HG03457 (cell line): ENCODE data around the gene LTO1.

Experiments used
- ATAC-seq: cut with Tn5 transposase; IDR thresholded peaks from one replicate; pipeline ENCODE4 v1.9.1; 2021; ENCODE audit warnings: moderate number of reproducible peaks; ENCODE audit not compliant: unreplicated experiment

LTO1 gene

DNA sequence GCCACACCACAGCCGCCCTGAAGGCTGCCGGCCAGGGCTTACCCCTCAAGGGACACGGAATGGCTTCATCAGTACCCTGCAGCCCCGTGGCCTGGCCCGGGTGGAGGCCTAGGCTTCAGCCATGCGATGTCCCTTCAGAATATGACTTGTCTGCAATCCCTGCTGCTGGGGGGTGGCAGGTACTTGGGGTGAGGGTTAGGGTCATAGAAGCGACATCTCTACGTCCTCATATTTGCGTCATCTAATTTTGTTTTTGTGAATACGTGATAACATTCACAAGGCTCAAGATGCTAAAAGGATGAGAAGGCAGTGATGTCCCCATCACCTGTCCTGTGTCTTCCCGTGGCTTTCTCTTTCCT is 27.8 kb downstream of the LTO1 start:
- ATAC-seq = no peak

DNA sequence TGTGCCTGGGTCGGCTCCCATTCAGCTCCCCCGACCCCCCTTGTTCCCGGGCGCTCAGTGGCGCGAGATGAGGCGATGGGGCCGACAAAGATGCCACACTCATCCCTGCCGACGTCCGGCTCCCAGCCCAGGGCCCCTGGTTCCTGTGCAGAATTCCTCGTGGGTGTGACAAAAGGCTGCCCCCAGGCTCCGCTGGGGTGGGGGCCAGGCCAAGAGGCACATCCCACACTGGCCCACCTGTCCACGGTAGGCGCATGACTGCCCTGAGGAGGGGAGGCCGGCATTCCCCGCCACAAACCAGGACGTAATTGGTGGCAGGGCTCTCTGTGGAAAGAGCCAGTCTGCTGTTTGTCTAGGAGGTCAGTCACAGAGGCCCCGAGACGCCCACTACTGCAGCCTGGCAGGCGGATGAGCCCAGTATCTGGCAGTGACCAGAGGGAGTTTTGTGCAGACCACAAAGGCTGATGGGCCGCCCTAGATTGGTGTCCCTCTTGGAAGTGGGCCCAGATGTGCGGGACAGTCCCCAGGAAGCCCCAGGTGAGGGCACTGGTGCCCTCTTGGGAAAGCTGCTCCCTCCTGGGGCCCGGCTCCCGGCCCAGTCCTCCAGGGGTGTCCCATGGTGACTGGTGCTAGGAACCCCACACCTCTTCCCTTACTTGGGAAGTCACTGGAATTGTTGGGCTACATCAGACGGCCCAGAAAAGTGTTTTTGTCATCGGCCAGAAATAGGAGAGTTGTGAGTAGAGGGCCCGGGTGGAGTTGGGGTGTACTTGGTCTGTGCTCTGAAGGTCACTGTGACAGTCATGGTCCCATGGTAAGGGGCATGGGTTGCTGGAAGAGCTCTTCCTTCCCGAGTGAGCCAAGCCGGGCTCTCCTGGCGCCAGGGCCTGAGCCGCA is 28.4 kb downstream of the LTO1 start:
- no peak for ATAC-seq

DNA sequence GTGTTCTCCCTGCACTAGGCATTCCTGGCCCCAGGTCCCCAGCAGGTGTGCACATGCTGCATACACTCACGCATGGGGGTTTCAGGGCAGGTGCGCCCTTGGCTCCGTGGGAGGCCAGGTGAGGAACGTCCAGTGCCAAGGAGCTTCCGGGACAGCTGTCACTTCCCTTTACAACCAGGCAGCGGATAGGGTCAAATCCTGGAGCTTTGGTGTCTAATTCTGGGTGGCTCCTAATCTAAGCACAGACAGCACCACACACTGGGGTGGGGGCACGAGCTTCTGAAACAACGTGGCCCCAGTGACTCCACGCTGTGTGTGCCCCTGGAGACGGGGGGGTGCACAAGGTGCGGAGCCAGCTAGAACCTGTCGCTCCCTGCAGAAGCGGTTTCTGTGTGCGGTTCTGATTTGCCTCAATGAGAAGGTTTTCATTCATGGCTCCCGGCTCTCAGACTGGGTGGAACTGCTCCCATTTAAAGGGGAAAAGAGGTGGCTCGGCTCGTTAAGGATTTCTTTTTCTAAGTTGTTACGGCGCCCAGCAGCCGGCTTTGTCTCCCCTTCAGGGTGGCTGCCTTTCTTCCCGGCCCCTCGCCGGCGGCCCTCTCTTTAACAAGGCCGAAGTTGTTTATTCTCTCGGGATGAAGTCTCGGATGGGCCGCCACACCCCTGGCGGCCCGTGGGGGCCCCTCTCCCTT is 29.2 kb downstream of the LTO1 start:
- no peak for ATAC-seq

DNA sequence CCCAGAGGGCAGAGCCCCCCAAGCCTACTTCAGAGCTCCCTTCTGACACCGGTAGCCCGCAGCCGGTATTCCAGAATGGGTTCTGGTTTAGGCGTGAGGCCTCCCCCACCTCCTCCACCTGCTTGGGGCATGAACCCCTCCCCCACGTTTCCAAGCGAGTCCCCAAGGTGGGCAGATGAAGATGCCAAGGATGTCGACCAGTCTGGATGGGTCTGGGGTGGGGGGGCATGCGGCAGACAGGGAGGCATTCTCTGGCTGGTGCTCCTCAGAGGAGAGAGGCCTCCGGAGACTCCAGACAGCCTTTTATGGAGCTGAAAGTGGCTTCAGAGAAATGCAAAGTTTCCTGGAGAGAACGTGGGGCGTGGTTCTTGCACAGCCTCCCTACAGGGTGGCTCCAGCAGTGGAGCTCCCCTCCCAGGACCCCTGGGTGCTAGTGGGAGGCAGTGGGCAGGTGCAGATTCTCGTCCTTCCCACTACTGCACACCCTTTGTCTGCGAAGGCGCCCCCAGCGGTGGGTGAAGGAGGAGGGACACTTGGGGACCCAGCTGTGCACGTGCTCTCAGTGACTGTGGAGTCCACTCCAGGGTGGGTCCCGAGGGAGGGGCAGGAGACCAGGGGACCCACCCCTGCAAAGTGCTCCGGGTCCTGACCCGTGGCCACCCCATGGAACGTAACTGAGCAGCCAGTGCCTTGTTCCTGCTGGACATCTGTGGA is 30.0 kb downstream of the LTO1 start:
- ATAC-seq = no peak

GRCh38 chr11:69644071-69644961 is 30.8 kb downstream of the LTO1 start:
- no peak for ATAC-seq

DNA sequence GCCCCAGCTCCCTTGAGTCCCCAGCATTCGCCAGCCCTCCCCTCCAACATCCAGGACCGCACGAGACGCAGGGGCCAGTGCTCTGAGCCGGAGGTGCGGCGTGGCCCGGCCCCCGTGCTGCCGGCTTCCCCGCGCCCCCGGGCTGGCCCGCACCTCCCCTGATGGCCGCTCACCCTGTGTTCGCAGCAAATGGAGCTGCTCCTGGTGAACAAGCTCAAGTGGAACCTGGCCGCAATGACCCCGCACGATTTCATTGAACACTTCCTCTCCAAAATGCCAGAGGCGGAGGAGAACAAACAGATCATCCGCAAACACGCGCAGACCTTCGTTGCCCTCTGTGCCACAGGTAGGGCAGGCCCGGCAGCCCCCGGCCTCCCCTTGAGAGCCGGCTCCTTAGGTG is 31.5 kb downstream of the LTO1 start:
- ATAC-seq = no peak

DNA sequence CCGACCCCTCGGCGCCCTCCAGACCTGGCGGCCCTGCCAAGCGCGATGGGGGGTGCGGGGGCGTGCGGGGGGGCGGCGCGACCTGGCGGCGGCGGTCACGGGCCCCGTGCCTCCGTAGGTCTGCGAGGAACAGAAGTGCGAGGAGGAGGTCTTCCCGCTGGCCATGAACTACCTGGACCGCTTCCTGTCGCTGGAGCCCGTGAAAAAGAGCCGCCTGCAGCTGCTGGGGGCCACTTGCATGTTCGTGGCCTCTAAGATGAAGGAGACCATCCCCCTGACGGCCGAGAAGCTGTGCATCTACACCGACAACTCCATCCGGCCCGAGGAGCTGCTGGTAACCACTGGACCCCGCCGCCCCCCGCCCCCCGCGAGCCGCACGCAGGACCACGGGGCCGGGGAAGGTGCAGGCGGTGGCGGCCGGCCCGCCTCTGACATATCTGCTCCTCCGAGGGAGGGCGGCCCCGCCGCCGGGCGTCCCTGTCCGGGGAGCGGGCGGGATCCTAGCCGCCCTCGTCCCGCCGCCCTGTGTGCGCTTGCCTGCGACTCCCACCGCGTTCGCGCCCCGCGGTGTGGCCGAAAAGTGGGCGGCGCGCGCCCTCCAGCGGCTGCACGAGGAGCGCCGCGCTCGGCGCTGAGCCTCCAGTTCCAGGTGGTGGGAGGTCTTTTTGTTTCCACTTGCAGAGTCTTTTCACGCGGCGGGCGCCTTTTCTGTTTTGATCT is 32.1 kb downstream of the LTO1 start:
- no peak for ATAC-seq

DNA sequence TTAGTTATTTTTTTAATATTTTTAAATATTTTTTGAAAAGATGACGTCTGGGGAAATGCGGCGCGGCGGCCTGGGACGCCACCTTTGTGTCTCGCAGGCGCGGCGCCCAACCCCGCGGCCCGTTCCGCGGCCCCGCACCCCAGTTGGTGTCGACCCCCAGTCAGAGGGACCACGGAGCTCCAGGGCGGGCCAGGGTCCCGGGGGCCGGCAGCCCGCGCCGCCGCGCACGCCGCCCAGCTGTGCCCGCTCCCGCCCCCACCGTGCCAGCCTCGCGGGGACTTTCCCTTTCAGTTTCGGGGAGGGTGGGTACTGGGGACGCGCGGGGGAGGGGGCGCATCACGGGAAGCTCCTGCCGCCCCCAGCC is 32.6 kb downstream of the LTO1 start:
- ATAC-seq = no peak

DNA sequence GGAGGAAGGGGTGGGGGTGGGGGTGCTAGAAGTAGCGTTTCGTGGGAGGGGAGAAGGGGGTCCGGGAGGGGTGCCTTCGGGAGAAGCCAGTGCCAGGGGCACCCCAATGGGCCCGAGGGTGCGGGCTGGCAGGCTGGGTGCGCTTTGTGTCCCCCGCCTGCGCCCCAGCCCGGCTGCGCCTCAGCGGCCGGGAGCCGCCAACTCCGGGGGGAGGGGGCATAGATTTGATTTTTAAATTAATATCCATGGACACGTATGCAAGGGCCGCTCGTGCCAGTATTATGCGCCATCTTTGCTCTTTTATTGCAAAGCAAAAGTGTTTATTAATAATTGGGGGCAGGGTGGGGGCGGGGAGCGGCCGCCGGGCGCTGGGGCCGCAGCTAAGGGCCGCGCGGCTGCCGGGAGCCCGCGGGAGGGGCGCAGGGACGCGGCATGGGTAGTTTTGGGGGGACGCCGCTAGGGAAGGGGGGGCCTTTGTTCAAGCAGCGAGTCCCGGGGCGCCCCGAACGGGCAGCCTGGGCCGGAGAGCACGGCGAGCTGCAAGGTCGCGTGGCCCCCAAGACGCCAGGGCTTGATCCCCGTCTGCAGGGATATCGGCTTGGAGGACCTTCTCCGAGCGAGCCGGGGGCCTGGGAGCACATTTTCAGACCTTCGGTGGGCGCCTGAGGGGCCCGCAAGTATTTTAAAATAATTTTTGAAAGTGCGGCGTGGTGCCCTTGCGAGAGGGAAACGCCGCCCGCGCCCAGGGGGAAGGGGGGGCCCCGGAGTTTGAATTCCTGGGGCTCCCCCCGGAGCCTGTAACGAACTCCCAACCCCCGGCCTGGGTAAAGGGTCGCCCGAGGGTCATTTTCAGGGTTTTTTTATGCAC is 33.2 kb downstream of the LTO1 start:
- ATAC-seq = no peak

DNA sequence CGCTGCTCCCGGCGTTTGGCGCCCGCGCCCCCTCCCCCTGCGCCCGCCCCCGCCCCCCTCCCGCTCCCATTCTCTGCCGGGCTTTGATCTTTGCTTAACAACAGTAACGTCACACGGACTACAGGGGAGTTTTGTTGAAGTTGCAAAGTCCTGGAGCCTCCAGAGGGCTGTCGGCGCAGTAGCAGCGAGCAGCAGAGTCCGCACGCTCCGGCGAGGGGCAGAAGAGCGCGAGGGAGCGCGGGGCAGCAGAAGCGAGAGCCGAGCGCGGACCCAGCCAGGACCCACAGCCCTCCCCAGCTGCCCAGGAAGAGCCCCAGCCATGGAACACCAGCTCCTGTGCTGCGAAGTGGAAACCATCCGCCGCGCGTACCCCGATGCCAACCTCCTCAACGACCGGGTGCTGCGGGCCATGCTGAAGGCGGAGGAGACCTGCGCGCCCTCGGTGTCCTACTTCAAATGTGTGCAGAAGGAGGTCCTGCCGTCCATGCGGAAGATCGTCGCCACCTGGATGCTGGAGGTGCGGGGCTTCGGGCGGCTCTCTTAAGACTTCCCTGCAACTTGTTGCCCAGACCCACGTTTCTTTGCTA is 34.1 kb downstream of the LTO1 start, which contains the start of gene CCND1:
CCND1 (plus strand) TSS at position 162 of the 587 bp plus-strand sequence; CDS start at position 320, 158 bp downstream.
- no peak for ATAC-seq

GRCh38 chr11:69640260-69640994 is 34.7 kb downstream of the LTO1 start:
- no peak for ATAC-seq

DNA sequence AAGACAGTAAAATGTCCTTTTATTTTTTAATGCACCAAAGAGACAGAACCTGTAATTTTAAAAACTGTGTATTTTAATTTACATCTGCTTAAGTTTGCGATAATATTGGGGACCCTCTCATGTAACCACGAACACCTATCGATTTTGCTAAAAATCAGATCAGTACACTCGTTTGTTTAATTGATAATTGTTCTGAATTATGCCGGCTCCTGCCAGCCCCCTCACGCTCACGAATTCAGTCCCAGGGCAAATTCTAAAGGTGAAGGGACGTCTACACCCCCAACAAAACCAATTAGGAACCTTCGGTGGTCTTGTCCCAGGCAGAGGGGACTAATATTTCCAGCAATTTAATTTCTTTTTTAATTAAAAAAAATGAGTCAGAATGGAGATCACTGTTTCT is 35.3 kb downstream of the LTO1 start:
- no peak for ATAC-seq

DNA sequence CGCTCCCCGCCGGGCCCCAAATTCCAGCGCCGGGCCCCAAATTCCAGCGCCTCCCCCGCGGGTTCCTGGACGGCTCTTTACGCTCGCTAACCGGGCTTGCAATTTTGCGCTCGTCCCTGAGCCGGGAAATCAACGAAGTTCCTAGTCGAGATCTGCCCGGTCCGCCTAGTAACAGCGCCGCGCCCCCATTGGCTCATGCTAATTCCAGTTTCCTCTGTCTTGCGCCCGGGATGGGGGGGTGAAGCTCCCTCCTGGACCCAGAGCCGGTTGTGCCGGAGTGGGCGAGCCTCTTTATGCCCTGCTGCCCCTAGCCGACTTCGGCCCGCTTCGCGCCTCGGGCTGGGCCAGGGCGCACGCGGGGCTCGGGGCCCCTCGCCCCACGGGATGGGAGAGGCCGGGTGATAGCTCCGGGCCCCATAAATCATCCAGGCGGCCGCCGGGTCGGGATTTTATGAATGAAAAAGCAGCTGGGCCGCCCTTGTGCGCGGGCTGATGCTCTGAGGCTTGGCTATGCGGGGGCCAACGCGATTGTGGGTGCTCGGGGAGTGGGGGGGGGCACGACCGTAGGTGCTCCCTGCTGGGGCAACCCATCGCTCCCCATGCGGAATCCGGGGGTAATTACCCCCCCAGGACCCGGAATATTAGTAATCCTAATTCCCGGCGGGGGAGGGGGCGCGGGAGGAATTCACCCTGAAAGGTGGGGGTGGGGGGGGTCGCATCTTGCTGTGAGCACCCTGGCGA is 36.0 kb downstream of the LTO1 start:
- no peak for ATAC-seq

- no peak for ATAC-seq
Measured at GRCh38 chr11:69637941-69638871, 36.9 kb downstream of the LTO1 start.

- no peak for ATAC-seq
Measured at GRCh38 chr11:69637198-69637940, 37.8 kb downstream of the LTO1 start.
